NCI-H510A (cell line): Measurements from ENCODE around the gene SMPD2.

Experiments used
- DNase-seq: peaks from one replicate; lab custom pipeline; 2025; lab: John Stamatoyannopoulos, UW

SMPD2 gene, protein sequence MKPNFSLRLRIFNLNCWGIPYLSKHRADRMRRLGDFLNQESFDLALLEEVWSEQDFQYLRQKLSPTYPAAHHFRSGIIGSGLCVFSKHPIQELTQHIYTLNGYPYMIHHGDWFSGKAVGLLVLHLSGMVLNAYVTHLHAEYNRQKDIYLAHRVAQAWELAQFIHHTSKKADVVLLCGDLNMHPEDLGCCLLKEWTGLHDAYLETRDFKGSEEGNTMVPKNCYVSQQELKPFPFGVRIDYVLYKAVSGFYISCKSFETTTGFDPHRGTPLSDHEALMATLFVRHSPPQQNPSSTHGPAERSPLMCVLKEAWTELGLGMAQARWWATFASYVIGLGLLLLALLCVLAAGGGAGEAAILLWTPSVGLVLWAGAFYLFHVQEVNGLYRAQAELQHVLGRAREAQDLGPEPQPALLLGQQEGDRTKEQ

DNA sequence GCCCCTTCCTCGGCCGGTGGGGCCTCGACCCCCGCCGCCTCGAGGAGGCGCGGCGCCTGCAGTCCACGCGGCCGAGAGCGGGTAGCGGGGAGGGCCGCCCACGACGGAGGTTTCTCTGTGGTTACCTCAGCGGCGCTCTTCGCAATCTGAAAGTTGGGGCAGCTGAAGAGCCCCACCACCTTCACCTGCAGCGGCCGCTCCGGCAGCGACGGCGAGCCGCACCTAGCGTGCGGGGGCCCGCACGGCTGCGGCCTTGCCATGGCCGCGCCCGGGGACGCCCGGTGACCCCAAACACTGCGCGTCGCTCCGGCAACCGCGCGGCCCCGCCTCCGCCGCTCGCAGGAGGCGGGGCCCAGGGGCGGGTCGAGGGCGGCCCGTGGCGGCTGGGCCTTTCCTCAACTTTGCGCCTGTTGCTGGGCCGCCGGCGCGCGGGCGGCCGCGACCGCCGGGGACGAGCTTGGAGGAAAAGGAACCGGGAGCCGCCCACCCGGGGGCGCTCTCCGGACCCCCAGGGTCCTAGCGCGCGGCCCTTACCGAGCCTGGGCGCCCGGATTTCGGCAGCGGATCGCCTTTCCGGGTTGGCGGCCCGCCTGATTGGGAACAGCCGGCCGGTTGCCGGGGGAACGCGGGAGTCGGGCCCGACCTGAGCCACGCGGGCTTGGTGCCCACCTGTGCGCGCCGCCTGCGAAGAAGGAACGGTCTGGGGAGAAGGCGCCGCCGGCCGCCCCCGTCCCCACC lies at the start of gene SMPD2, which contains the start of gene PPIL6:
SMPD2 (plus strand) TSS at position 394 of the 738 bp plus-strand sequence. CDS start 398 bp downstream, outside the sequence.
PPIL6 (minus strand) TSS at position 298 of the 738 bp plus-strand sequence; CDS start at position 260, 38 bp downstream.
- DNase-seq = no peak

DNA sequence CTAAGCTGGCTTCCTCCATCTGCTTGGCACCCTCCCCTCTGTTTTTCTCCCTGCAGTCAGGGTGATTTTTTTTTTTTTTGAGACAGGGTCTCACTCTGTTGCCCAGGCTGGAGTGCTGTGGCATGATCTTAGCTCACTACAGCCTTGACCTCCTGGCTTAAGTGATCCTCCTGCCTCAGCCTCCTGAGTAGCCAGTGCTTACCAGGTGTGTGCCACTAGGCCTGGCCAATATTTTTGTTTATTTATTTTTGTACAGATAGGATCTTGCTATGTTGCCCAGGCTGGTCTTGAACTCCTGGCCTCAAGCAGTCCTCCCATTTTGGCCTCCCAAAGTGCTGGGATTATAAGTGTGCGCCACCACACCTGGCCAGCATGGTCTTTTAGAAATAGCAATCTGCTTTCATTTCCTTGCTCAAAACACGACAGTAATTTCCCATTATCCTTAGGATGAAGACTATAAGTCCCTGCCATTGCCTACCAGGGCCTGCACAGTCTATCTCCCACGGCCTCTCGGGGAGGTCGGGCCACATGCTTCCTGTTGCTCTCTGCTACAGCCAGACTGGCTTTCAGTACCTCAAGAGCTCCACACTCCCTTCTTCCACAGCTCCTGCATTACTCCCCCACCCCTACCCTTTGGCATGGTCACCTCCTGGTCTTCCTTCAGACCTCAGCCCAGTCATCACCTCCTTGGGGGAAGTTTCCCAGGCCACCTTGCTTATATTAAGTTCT lies 47.2 kb upstream of the SMPD2 start:
- DNase-seq = no peak

- DNase-seq = no peak
These were observed 46.6 kb upstream of the SMPD2 start for GRCh38 chr6:109393886-109394281.

GRCh38 chr6:109396046-109396718 lies 44.3 kb upstream of the SMPD2 start:
- no peak for DNase-seq

- DNase-seq = no peak
These were observed 43.5 kb upstream of the SMPD2 start for GRCh38 chr6:109397020-109397419.

- DNase-seq = no peak
These were observed 34.3 kb upstream of the SMPD2 start for GRCh38 chr6:109406196-109406595.

DNA sequence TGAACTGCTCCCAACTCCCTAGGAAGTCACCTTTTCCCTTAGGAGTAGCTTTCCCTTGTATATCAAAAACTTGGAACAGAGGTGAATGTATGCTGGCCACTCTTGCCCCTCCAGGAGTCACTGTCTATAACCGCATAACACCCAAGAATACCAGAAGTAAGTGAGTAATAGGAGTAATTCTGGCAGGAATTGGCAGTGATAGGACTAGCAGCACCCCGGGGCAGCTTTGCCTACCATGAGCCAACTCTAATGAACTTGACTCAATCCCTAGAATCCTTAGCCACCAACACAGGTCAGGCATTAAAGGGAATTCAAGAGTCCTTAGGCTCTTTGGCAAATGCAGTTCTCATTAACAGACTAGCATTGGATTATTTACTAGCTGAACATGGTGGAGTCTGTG lies 29.5 kb upstream of the SMPD2 start:
- no peak for DNase-seq

GRCh38 chr6:109417646-109418045 lies 22.9 kb upstream of the SMPD2 start:
- DNase-seq = no peak

GRCh38 chr6:109420751-109421150 lies 19.8 kb upstream of the SMPD2 start:
- DNase-seq = no peak

GRCh38 chr6:109421184-109421583 lies 19.3 kb upstream of the SMPD2 start:
- DNase-seq = no peak

DNA sequence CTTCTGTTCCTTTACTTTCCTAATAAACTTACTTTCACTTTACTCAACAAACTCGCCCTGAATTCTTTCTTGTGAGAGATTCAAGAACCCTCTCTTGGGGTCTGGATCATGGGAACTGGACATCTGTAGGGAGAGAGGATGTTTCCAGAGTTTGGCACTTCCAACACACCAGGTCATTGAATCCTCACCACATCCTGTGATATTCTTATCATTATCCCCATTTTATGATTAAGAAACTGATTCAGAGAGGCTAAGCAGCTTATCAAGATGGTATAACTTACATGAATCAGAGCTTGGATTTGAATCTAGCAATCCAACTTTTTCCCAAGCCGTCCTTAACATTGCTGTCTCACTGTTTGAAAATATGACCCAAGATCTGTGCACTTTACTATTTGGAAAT lies 15.6 kb upstream of the SMPD2 start:
- no peak for DNase-seq

- no peak for DNase-seq
These were observed 11.5 kb upstream of the SMPD2 start for GRCh38 chr6:109428889-109429477.

- no peak for DNase-seq
These were observed 11.0 kb upstream of the SMPD2 start for GRCh38 chr6:109429496-109429895.

- no peak for DNase-seq
These were observed 6.1 kb upstream of the SMPD2 start for GRCh38 chr6:109434456-109434855.

GRCh38 chr6:109436041-109436440 lies 4.5 kb upstream of the SMPD2 start:
- DNase-seq = no peak

DNA sequence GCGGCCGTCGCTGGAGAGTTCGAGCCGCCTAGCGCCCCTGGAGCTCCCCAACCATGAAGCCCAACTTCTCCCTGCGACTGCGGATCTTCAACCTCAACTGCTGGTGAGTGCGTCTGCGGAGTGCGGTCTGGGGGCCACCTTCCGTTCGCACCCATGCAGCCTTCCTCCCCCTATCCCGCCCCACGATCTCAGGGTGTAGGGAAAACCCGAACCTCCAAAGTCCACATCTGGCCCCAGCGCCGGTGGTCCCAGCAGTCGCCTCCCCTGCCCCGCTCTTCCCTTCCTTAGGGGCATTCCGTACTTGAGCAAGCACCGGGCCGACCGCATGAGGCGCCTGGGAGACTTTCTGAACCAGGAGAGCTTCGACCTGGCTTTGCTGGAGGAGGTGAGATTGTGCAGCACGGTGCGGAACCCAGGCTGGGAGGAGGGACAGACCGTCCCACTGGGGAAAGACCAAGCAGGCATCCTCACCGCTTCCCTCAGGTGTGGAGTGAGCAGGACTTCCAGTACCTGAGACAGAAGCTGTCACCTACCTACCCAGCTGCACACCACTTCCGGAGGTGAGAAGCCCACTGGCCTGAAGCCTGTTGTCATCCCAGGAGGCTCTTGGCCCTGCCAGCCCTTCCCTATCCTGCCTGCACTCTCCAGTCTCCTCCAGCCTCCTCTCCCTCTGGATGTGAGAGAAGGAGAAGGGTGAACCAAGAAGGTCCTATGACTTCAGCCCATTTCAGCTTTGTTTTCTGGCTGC lies 719 bp downstream of the SMPD2 start:
- no peak for DNase-seq

DNA sequence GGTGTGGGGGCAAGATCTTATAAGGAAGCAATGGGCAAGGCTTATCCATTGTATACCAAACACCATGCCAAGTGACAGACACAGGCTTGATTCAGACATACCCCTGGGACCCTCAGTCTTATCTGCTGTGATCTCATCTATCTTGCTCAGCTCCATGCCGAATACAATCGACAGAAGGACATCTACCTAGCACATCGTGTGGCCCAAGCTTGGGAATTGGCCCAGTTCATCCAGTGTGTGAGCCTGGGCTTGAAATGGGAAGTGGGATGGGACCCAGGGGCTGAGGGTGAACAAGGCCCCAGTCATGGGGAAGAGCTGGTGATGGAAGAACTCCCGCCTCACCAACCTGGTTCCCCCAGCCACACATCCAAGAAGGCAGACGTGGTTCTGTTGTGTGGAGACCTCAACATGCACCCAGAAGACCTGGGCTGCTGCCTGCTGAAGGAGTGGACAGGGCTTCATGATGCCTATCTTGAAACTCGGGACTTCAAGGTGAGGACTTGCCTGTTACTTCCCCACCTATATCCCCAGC lies 1.9 kb downstream of the SMPD2 start:
- no peak for DNase-seq

DNA sequence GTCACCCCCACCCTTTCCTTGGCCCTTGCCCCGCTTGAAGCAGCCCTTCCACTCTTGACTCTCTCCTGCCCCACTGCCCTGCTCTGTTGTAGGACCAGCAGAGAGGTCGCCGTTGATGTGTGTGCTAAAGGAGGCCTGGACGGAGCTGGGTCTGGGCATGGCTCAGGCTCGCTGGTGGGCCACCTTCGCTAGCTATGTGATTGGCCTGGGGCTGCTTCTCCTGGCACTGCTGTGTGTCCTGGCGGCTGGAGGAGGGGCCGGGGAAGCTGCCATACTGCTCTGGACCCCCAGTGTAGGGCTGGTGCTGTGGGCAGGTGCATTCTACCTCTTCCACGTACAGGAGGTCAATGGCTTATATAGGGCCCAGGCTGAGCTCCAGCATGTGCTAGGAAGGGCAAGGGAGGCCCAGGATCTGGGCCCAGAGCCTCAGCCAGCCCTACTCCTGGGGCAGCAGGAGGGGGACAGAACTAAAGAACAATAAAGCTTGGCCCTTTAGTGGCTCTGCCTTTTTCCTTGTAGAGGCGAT lies 3.0 kb downstream of the SMPD2 start:
- no peak for DNase-seq

DNA sequence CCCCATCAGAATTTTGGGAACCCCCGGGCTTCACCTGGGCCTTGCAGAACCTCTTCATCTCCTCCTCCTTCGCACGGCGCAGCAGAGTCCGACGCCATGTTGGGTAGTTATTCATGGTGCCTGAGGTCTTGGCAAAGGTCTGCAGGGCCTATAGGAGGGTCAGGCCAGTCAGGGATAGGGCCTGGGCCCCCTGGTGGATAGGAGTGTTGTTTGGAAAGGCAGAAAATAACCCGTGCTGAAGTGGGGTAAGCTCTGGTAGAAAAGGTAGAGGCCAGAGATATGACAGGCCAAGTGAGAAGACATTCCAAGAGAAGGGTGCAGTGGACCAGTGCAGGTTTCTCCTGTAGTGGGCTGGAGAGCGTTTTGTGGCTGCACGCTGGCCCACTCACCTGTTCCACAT lies 4.9 kb downstream of the SMPD2 start:
- DNase-seq = no peak

GRCh38 chr6:109446072-109446471 lies 5.5 kb downstream of the SMPD2 start:
- no peak for DNase-seq
